GM23338 (cell line): ENCODE results near the gene TXNRD1. TPM values are rescaled to one million over a fixed set of nuclear protein-coding genes. Genes with fewer than 3 reads are reported as not detected.

Source experiments
- ATAC-seq: fragments of 200-7000 bp; cut with Tn5 transposase; 3 replicates; pipeline ENCODE4 v1.9.1; 2020
- DNase-seq: peaks from one replicate; pipeline ENCODE4 v3.0.0-alpha.2; 2015; ENCODE audit warnings: low spot score
- H2AFZ ChIP-seq: fragments of 200-600 bp; sonication (generic); 2 replicates; pipeline ENCODE4 v1.8.0; 2016; ENCODE audit warnings: antibody characterized with exemption, mild to moderate bottlenecking, moderate library complexity
- H3F3A ChIP-seq: fragments of 200-600 bp; sonication (generic); replicated peaks from 2 replicates; pipeline ENCODE4 v1.8.0; 2017; ENCODE audit warnings: antibody characterized with exemption, mixed run types, low read depth
- H3K27ac ChIP-seq: fragments of 200-600 bp; sonication (generic); 2 replicates; pipeline ENCODE4 v1.6.1; 2016; ENCODE audit warnings: low read depth
- H3K27me3 ChIP-seq: fragments of 200-600 bp; sonication (generic); 2 replicates; pipeline ENCODE4 v1.8.0; 2016; ENCODE audit warnings: mild to moderate bottlenecking, mixed run types, moderate library complexity; ENCODE audit not compliant: insufficient read depth
- H3K36me3 ChIP-seq: fragments of 200-600 bp; sonication (generic); 2 replicates; pipeline ENCODE4 v1.8.0; 2016; ENCODE audit warnings: mild to moderate bottlenecking; ENCODE audit not compliant: insufficient read depth
- H3K4me1 ChIP-seq: fragments of 200-600 bp; sonication (generic); 2 replicates; pipeline ENCODE4 v1.8.0; 2016; ENCODE audit warnings: mild to moderate bottlenecking, moderate library complexity; ENCODE audit not compliant: insufficient read depth
- H3K4me2 ChIP-seq: fragments of 200-600 bp; sonication (generic); 2 replicates; pipeline ENCODE4 v1.7.1; 2017; ENCODE audit warnings: mixed run types
- H3K4me3 ChIP-seq: fragments of 200-600 bp; sonication (generic); 2 replicates; pipeline ENCODE4 v1.6.1; 2016; ENCODE audit warnings: mixed run types
- H3K79me2 ChIP-seq: fragments of 200-600 bp; sonication (generic); replicated peaks from 2 replicates; pipeline ENCODE4 v1.8.0; 2017; ENCODE audit warnings: mild to moderate bottlenecking; ENCODE audit not compliant: insufficient read depth
- H3K9me2 ChIP-seq: fragments of 200-600 bp; sonication (generic); 2 replicates; pipeline ENCODE4 v1.8.0; 2017; ENCODE audit not compliant: insufficient read depth
- H4K20me1 ChIP-seq: fragments of 200-600 bp; sonication (generic); replicated peaks from 2 replicates; pipeline ENCODE4 v1.8.0; 2017; ENCODE audit warnings: mild to moderate bottlenecking; ENCODE audit not compliant: insufficient read depth
- H3K27ac Mint-ChIP-seq: 2 replicates; pipeline ENCODE4 v1.8.0; 2020; ENCODE audit warnings: inconsistent platforms, mild to moderate bottlenecking, moderate library complexity, mixed read lengths
- H3K27me3 Mint-ChIP-seq: 3 replicates; pipeline ENCODE4 v1.8.0; 2022; ENCODE audit warnings: low read depth, mild to moderate bottlenecking, moderate library complexity, mixed read lengths, inconsistent platforms; ENCODE audit not compliant: insufficient read depth, poor library complexity
- H3K36me3 Mint-ChIP-seq: 3 replicates; pipeline ENCODE4 v1.8.0; 2021; ENCODE audit warnings: low read depth, mild to moderate bottlenecking, inconsistent platforms, moderate library complexity, mixed read lengths
- H3K4me1 Mint-ChIP-seq: 3 replicates; pipeline ENCODE4 v1.8.0; 2020; ENCODE audit warnings: mild to moderate bottlenecking, inconsistent platforms, mixed read lengths
- H3K4me3 Mint-ChIP-seq: 3 replicates; pipeline ENCODE4 v1.8.0; 2021; ENCODE audit warnings: moderate library complexity, mild to moderate bottlenecking, inconsistent platforms, mixed read lengths
- H3K9me3 Mint-ChIP-seq: 3 replicates; pipeline ENCODE4 v1.8.0; 2020; ENCODE audit warnings: moderate library complexity, mild to moderate bottlenecking, inconsistent platforms, mixed read lengths
- CREB1 ChIP-seq: fragments of 250-450 bp; sonication (Bioruptor Pico); IDR thresholded peaks from 2 replicates; pipeline ENCODE4 v1.5.0; 2020; ENCODE audit warnings: low read depth, mild to moderate bottlenecking, moderate library complexity
- EZH2 ChIP-seq: fragments of 200-600 bp; sonication (generic); IDR thresholded peaks from one replicate; pipeline ENCODE4 v1.8.0; 2017; ENCODE audit warnings: antibody characterized with exemption, mild to moderate bottlenecking, low read depth; ENCODE audit not compliant: unreplicated experiment
- EZH2phosphoT487 ChIP-seq: fragments of 200-600 bp; sonication (generic); IDR thresholded peaks from one replicate; pipeline ENCODE4 v1.8.1; 2018; ENCODE audit warnings: antibody characterized with exemption; ENCODE audit not compliant: unreplicated experiment
- NANOG ChIP-seq: IDR thresholded peaks from 2 replicates; pipeline ENCODE4 v1.6.1; 2016; ENCODE audit warnings: antibody characterized with exemption, borderline replicate concordance
- POLR2AphosphoS5 ChIP-seq: IDR thresholded peaks from 2 replicates; pipeline ENCODE4 v1.6.1; 2016; ENCODE audit warnings: antibody characterized with exemption, low read depth
- ZNF331 ChIP-seq: fragments of 250-450 bp; sonication (Bioruptor Pico); IDR thresholded peaks from 2 replicates; pipeline ENCODE4 v1.5.0; 2020; ENCODE audit warnings: low read depth, mild to moderate bottlenecking, moderate library complexity
- polyA plus RNA-seq: library from polyadenylated mRNA; unstranded; fragments of >200 nt; fragmentation: Nextera tagmentation; extraction: Ambion mirVana; gene quantifications from 2 replicates; pipeline ENCODE4 v1.2.1, GENCODE V29; 2016
- total RNA-seq: library from RNA; depleted of rRNA; stranded (reverse); fragments of >200 nt; shearing (Covaris generic); gene quantifications from 2 replicates; pipeline ENCODE4 v1.2.3, GENCODE V29; 2014
- TF ChIP-seq, protein P1 (sequence below): fragments of 250-450 bp; sonication (Bioruptor Pico); IDR thresholded peaks from 2 replicates; pipeline ENCODE4 v1.5.0; 2020; ENCODE audit warnings: mild to moderate bottlenecking, moderate library complexity
- TF ChIP-seq, protein P2 (sequence below): IDR thresholded peaks from one replicate; pipeline ENCODE4 v1.6.1; 2018; ENCODE audit warnings: antibody characterized with exemption; ENCODE audit not compliant: unreplicated experiment
- TF ChIP-seq, protein P3 (sequence below), 2 experiments: fragments of 200-600 bp in 1 of 2; sonication (generic) in 1 of 2; conservative IDR thresholded peaks; 2 replicates each; pipeline versions ENCODE4 v1.5.1 to v1.6.1; 2016 to 2017; ENCODE audit warnings: antibody characterized with exemption in 2 of 2, low read depth in 2 of 2, mild to moderate bottlenecking in 2 of 2, moderate library complexity in 1 of 2

Gene TXNRD1
- total and polyA plus RNA-seq, 2 experiments from 2014 or later = 115 to 127 TPM

DNA sequence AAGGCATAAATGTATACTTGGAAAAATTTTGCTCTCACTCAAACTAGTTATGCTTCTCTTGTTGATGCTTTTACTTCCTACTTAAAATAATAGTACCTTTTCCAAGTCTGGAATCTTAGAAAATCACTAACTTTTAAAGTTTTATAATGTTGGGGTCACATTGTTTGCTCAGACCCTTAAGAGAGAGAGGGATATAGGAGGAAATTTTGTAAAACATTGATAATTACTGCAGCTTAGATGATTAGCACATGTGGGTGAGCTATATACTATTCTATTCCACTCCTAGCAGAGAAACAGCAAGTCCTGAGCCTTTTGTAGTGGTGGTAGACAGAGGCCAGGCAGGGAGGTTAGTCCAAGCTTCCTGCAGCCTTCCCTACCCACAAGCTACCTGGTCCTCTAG, 101.4 kb downstream of the TXNRD1 start:
- H3K27ac Mint-ChIP-seq = no peak overlapping the region
- peaks cover 5% of the 10 kb centered on the region; the same call in 1 of the 2 replicates for H3K79me2 ChIP-seq
- H3K4me3 Mint-ChIP-seq = no peak overlapping the region

More for the DNA sequence above, 101.4 kb downstream of the TXNRD1 start:
- Mint-ChIP-seq H3K9me3 (no peaks in the 10 kb centered on the region), H3K36me3 (peaks cover 92% of the 10 kb centered on the region), H3K27me3 (no peaks in the 10 kb centered on the region), H3K4me1 (no peaks in the 10 kb centered on the region)
- ATAC-seq (no peak), DNase-seq (no peak)
- H3F3A ChIP-seq = no peaks in the 10 kb centered on the region
- no peak overlapping the region for H3K4me3 ChIP-seq
- no peaks in the 10 kb centered on the region for H3K4me1 ChIP-seq
- no peak overlapping the region for H3K27ac ChIP-seq
- peaks cover 9% of the 10 kb centered on the region; the same call in 1 of the 2 replicates for H4K20me1 ChIP-seq
- H3K27me3 ChIP-seq = no peaks in the 10 kb centered on the region
- no peak for TF ChIP-seq EZH2
- TF ChIP-seq, protein P1, sequence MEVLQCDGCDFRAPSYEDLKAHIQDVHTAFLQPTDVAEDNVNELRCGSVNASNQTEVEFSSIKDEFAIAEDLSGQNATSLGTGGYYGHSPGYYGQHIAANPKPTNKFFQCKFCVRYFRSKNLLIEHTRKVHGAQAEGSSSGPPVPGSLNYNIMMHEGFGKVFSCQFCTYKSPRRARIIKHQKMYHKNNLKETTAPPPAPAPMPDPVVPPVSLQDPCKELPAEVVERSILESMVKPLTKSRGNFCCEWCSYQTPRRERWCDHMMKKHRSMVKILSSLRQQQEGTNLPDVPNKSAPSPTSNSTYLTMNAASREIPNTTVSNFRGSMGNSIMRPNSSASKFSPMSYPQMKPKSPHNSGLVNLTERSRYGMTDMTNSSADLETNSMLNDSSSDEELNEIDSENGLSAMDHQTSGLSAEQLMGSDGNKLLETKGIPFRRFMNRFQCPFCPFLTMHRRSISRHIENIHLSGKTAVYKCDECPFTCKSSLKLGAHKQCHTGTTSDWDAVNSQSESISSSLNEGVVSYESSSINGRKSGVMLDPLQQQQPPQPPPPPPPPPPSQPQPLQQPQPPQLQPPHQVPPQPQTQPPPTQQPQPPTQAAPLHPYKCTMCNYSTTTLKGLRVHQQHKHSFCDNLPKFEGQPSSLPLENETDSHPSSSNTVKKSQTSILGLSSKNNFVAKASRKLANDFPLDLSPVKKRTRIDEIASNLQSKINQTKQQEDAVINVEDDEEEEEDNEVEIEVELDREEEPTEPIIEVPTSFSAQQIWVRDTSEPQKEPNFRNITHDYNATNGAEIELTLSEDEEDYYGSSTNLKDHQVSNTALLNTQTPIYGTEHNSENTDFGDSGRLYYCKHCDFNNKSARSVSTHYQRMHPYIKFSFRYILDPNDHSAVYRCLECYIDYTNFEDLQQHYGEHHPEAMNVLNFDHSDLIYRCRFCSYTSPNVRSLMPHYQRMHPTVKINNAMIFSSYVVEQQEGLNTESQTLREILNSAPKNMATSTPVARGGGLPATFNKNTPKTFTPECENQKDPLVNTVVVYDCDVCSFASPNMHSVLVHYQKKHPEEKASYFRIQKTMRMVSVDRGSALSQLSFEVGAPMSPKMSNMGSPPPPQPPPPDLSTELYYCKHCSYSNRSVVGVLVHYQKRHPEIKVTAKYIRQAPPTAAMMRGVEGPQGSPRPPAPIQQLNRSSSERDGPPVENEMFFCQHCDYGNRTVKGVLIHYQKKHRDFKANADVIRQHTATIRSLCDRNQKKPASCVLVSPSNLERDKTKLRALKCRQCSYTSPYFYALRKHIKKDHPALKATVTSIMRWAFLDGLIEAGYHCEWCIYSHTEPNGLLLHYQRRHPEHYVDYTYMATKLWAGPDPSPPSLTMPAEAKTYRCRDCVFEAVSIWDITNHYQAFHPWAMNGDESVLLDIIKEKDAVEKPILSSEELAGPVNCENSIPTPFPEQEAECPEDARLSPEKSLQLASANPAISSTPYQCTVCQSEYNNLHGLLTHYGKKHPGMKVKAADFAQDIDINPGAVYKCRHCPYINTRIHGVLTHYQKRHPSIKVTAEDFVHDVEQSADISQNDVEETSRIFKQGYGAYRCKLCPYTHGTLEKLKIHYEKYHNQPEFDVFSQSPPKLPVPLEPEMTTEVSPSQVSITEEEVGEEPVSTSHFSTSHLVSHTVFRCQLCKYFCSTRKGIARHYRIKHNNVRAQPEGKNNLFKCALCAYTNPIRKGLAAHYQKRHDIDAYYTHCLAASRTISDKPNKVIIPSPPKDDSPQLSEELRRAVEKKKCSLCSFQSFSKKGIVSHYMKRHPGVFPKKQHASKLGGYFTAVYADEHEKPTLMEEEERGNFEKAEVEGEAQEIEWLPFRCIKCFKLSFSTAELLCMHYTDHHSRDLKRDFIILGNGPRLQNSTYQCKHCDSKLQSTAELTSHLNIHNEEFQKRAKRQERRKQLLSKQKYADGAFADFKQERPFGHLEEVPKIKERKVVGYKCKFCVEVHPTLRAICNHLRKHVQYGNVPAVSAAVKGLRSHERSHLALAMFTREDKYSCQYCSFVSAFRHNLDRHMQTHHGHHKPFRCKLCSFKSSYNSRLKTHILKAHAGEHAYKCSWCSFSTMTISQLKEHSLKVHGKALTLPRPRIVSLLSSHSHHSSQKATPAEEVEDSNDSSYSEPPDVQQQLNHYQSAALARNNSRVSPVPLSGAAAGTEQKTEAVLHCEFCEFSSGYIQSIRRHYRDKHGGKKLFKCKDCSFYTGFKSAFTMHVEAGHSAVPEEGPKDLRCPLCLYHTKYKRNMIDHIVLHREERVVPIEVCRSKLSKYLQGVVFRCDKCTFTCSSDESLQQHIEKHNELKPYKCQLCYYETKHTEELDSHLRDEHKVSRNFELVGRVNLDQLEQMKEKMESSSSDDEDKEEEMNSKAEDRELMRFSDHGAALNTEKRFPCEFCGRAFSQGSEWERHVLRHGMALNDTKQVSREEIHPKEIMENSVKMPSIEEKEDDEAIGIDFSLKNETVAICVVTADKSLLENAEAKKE (CRISPR knock-in tag) = no peak
- TF ChIP-seq EZH2phosphoT487 = no peak
- no peak for TF ChIP-seq ZNF331 (CRISPR knock-in tag)
- TF ChIP-seq CREB1 = no peak
- no peak for TF ChIP-seq NANOG
- TF ChIP-seq, protein P2, sequence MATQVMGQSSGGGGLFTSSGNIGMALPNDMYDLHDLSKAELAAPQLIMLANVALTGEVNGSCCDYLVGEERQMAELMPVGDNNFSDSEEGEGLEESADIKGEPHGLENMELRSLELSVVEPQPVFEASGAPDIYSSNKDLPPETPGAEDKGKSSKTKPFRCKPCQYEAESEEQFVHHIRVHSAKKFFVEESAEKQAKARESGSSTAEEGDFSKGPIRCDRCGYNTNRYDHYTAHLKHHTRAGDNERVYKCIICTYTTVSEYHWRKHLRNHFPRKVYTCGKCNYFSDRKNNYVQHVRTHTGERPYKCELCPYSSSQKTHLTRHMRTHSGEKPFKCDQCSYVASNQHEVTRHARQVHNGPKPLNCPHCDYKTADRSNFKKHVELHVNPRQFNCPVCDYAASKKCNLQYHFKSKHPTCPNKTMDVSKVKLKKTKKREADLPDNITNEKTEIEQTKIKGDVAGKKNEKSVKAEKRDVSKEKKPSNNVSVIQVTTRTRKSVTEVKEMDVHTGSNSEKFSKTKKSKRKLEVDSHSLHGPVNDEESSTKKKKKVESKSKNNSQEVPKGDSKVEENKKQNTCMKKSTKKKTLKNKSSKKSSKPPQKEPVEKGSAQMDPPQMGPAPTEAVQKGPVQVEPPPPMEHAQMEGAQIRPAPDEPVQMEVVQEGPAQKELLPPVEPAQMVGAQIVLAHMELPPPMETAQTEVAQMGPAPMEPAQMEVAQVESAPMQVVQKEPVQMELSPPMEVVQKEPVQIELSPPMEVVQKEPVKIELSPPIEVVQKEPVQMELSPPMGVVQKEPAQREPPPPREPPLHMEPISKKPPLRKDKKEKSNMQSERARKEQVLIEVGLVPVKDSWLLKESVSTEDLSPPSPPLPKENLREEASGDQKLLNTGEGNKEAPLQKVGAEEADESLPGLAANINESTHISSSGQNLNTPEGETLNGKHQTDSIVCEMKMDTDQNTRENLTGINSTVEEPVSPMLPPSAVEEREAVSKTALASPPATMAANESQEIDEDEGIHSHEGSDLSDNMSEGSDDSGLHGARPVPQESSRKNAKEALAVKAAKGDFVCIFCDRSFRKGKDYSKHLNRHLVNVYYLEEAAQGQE = no peak
- no peak for TF ChIP-seq POLR2AphosphoS5
- TF ChIP-seq, protein P3, sequence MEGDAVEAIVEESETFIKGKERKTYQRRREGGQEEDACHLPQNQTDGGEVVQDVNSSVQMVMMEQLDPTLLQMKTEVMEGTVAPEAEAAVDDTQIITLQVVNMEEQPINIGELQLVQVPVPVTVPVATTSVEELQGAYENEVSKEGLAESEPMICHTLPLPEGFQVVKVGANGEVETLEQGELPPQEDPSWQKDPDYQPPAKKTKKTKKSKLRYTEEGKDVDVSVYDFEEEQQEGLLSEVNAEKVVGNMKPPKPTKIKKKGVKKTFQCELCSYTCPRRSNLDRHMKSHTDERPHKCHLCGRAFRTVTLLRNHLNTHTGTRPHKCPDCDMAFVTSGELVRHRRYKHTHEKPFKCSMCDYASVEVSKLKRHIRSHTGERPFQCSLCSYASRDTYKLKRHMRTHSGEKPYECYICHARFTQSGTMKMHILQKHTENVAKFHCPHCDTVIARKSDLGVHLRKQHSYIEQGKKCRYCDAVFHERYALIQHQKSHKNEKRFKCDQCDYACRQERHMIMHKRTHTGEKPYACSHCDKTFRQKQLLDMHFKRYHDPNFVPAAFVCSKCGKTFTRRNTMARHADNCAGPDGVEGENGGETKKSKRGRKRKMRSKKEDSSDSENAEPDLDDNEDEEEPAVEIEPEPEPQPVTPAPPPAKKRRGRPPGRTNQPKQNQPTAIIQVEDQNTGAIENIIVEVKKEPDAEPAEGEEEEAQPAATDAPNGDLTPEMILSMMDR (conservative IDR thresholded peaks at IDR 0.05; ENCODE audit: low read depth in 2 of 2) = no peak
- no peak overlapping the region for H3K4me2 ChIP-seq
- no peaks in the 10 kb centered on the region for H3K9me2 ChIP-seq
- no peak overlapping the region for H2AFZ ChIP-seq
- peaks cover 74% of the 10 kb centered on the region for H3K36me3 ChIP-seq
